ENCODE data around the gene EMC10. TPM values are rescaled to one million over a fixed set of nuclear protein-coding genes. Genes with fewer than 3 reads are reported as not detected.

Gene EMC10
- total RNA-seq, 1 donor from 2014 or later = 137 TPM

DNA sequence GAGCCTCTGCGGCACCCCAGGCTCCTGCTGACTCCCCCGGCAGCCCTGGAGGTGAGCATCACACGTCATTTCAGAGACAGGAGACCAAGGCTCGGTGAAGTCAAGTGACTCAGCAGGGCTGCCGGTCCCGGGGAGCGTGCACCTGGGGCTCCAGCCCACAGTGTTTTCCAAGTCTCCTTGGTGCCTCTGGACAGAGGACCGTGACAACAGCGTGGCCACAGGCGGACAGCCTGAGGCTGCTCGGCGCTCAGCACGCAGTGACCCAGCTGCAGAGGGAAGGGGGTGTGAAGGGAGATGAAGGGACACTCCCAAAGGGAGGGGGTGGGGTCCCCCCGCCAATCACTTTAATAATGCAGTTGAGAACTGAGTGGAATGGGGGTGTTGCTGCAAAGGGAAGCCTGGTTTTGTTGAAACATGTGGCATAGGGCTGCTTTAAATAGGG lies 54.9 kb downstream of the EMC10 start:
- Mint-ChIP-seq H3K4me1 (ENCODE audit: unreplicated experiment) (no peaks in the 10 kb centered on the region), H3K27me3 (peaks cover 3% of the 10 kb centered on the region), H3K27ac (no peak overlapping the region), H3K9me3 (peaks cover 12% of the 10 kb centered on the region), H3K4me3 (no peak overlapping the region), H3K36me3 (peaks cover 9% of the 10 kb centered on the region)
- TF ChIP-seq, protein P1, sequence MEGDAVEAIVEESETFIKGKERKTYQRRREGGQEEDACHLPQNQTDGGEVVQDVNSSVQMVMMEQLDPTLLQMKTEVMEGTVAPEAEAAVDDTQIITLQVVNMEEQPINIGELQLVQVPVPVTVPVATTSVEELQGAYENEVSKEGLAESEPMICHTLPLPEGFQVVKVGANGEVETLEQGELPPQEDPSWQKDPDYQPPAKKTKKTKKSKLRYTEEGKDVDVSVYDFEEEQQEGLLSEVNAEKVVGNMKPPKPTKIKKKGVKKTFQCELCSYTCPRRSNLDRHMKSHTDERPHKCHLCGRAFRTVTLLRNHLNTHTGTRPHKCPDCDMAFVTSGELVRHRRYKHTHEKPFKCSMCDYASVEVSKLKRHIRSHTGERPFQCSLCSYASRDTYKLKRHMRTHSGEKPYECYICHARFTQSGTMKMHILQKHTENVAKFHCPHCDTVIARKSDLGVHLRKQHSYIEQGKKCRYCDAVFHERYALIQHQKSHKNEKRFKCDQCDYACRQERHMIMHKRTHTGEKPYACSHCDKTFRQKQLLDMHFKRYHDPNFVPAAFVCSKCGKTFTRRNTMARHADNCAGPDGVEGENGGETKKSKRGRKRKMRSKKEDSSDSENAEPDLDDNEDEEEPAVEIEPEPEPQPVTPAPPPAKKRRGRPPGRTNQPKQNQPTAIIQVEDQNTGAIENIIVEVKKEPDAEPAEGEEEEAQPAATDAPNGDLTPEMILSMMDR (conservative IDR thresholded peaks at IDR 0.05) = no peak
- no peak for DNase-seq (ENCODE audit: extremely low spot score, unreplicated experiment)

DNA sequence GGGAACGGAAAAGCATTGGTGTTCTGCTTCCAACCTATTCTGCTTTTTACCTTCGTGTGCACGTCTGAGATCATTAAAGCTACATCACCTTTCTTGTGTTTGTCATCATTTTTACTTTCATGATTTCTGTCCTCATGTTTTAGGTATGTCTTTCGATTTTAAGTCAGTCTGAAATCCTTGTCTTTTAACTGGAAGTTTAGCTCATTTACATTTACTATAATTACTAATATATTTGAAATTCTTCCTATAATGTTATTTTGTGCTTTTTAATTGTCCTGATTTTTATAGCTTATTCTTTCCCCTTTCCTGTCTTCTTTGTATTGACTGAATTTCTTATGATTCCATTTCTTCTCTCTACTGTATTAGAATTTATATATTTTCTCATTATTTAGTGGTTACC lies 56.6 kb downstream of the EMC10 start:
- H3K4me3 Mint-ChIP-seq = no peak overlapping the region
- H3K36me3 Mint-ChIP-seq = peaks cover 9% of the 10 kb centered on the region
- peaks cover 5% of the 10 kb centered on the region for H3K27me3 Mint-ChIP-seq
- peaks cover 12% of the 10 kb centered on the region for H3K9me3 Mint-ChIP-seq
- H3K27ac Mint-ChIP-seq = no peak overlapping the region
- H3K4me1 Mint-ChIP-seq (ENCODE audit: unreplicated experiment) = peaks cover 5% of the 10 kb centered on the region
- TF ChIP-seq, protein P1 (conservative IDR thresholded peaks at IDR 0.05) = no peak
- DNase-seq (ENCODE audit: extremely low spot score, unreplicated experiment) = no peak

DNA sequence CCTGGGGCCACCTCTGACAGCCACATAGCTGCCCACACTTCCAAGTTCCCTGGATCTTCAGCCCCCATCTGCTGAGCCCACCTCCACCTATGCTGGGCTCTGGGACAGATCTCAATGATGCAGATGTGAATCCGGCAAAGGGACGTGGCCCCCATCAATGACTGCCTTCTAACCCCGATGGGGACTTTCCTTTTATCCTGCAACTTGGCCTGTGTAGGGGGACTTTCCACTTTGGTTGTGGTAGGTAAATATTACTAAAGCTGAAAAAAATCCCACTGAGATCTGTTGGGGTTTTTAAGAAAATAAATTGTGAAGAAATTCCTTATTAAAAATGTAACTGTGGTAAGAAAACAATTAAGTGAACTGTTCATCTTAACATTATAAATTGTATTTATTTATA lies 58.2 kb downstream of the EMC10 start:
- Mint-ChIP-seq H3K4me1 (ENCODE audit: unreplicated experiment) (peaks cover 5% of the 10 kb centered on the region), H3K4me3 (no peak overlapping the region), H3K9me3 (peaks cover 12% of the 10 kb centered on the region), H3K36me3 (peaks cover 9% of the 10 kb centered on the region), H3K27ac (no peak overlapping the region), H3K27me3 (peaks cover 5% of the 10 kb centered on the region)
- no peak for DNase-seq (ENCODE audit: extremely low spot score, unreplicated experiment)
- TF ChIP-seq, protein P1 (conservative IDR thresholded peaks at IDR 0.05) = no peak

DNA sequence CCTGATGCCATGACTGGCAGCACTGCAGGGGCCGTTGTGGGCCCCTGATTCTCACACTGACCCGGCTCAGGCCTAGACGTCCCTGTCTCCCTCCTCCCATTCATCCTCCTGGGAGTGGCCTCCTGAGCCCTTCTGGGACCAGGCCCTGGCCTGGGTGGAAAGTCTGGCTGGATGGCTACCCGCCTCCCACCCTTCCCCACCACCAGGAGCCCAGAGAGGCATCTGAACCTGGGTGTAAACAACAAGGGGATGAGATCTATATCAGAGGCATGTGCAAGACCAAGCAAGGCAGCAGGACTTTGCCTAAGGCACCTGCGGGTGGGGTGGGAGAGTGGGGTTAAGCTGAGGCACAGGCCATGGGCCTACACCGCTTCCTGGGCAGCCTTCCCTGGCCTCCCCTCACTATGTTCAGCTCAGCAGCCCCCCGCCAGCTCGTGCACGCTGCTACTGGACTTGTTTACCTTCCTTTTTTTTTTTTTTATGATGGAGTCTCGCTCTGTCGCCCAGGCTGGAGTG lies 59.4 kb downstream of the EMC10 start:
- H3K9me3 Mint-ChIP-seq = peaks cover 12% of the 10 kb centered on the region
- H3K4me1 Mint-ChIP-seq (ENCODE audit: unreplicated experiment) = peaks cover 5% of the 10 kb centered on the region
- peaks cover 5% of the 10 kb centered on the region for H3K27me3 Mint-ChIP-seq
- H3K4me3 Mint-ChIP-seq = no peak overlapping the region
- H3K36me3 Mint-ChIP-seq = peaks cover 9% of the 10 kb centered on the region
- H3K27ac Mint-ChIP-seq = no peak overlapping the region
- TF ChIP-seq, protein P1 (conservative IDR thresholded peaks at IDR 0.05) = no peak
- DNase-seq (ENCODE audit: extremely low spot score, unreplicated experiment) = no peak

DNA sequence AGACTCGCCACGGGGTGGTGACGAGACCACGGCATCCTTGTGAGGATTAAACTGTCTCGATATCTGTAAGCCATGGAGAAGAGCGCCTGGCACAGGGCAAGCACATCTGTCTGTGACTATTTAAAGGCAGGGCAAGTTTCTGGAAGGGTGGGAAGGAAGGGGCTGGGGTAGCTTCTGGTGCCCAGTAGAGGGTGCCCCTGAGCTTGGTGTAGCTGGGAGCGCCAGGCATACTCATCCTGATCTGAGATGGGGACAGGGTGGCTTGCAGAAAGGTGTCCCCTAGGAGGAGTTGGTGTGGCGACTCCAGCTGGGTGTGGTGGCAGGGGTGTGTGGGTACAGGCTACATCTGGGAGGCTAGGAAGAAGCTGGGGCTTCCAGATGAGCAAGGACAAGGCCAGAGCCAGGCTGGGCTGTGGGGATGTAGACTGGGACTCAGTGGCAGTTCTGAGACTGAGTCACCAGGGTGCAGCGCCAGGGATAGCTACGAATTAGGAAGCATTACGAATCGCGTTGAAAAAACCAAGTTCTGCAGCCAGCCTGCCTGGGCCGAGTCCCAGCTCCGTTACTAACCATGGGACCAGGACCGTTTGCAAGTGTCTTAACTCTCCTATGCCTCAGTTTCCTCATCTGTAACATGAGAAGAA lies 60.5 kb downstream of the EMC10 start:
- TF ChIP-seq, protein P1 (conservative IDR thresholded peaks at IDR 0.05) = no peak
- H3K27me3 Mint-ChIP-seq = peaks cover 5% of the 10 kb centered on the region

More for the DNA sequence above, 60.5 kb downstream of the EMC10 start:
- peaks cover 9% of the 10 kb centered on the region for H3K36me3 Mint-ChIP-seq
- H3K27ac Mint-ChIP-seq = no peak overlapping the region
- no peak for DNase-seq (ENCODE audit: extremely low spot score, unreplicated experiment)
- peaks cover 6% of the 10 kb centered on the region for H3K4me1 Mint-ChIP-seq (ENCODE audit: unreplicated experiment)
- no peak overlapping the region for H3K4me3 Mint-ChIP-seq
- peaks cover 12% of the 10 kb centered on the region for H3K9me3 Mint-ChIP-seq

Measured in type B pancreatic cell (in vitro differentiated cells).